RWPE2 (cell line): ENCODE measurements around the gene COX19.

Source experiments
- ATAC-seq: fragments of 200-7000 bp; cut with Tn5 transposase; 3 replicates; pipeline ENCODE4 v1.9.1; 2021; ENCODE audit warnings: low read depth
- DNase-seq: peaks from one replicate; pipeline ENCODE4 v3.0.0-alpha.2; 2020; ENCODE audit warnings: low spot score
- H3K27ac ChIP-seq: fragments of 450-650 bp; 2 replicates; pipeline ENCODE4 v1.5.1; 2017; ENCODE audit warnings: mild to moderate bottlenecking; ENCODE audit not compliant: poor library complexity, severe bottlenecking
- H3K27me3 ChIP-seq: fragments of 250-450 bp; sonication (Bioruptor Pico); 2 replicates; pipeline ENCODE4 v1.5.1; 2021; ENCODE audit warnings: mild to moderate bottlenecking, moderate library complexity; ENCODE audit not compliant: insufficient read depth, poor library complexity, severe bottlenecking
- H3K36me3 ChIP-seq: fragments of 250-450 bp; sonication (Bioruptor Pico); 2 replicates; pipeline ENCODE4 v1.5.1; 2020; ENCODE audit warnings: low read depth, mild to moderate bottlenecking, moderate library complexity
- H3K4me1 ChIP-seq: fragments of 250-450 bp; sonication (Bioruptor Pico); 2 replicates; pipeline ENCODE4 v1.5.1; 2021; ENCODE audit warnings: mild to moderate bottlenecking, moderate library complexity; ENCODE audit not compliant: insufficient read depth, poor library complexity, severe bottlenecking
- H3K4me3 ChIP-seq: fragments of 250-450 bp; sonication (Bioruptor Pico); 2 replicates; pipeline ENCODE4 v1.5.1; 2021; ENCODE audit warnings: mild to moderate bottlenecking, moderate library complexity; ENCODE audit not compliant: severe bottlenecking
- H3K9me3 ChIP-seq: fragments of 250-450 bp; sonication (Bioruptor Pico); 2 replicates; pipeline ENCODE4 v1.5.1; 2021; ENCODE audit warnings: mild to moderate bottlenecking, moderate library complexity; ENCODE audit not compliant: severe bottlenecking
- CTCF ChIP-seq: fragments of 450-650 bp; IDR thresholded peaks from one replicate; pipeline ENCODE4 v1.5.1; 2017; ENCODE audit warnings: mild to moderate bottlenecking, moderate library complexity; ENCODE audit not compliant: poor library complexity, severe bottlenecking

COX19 gene

DNA sequence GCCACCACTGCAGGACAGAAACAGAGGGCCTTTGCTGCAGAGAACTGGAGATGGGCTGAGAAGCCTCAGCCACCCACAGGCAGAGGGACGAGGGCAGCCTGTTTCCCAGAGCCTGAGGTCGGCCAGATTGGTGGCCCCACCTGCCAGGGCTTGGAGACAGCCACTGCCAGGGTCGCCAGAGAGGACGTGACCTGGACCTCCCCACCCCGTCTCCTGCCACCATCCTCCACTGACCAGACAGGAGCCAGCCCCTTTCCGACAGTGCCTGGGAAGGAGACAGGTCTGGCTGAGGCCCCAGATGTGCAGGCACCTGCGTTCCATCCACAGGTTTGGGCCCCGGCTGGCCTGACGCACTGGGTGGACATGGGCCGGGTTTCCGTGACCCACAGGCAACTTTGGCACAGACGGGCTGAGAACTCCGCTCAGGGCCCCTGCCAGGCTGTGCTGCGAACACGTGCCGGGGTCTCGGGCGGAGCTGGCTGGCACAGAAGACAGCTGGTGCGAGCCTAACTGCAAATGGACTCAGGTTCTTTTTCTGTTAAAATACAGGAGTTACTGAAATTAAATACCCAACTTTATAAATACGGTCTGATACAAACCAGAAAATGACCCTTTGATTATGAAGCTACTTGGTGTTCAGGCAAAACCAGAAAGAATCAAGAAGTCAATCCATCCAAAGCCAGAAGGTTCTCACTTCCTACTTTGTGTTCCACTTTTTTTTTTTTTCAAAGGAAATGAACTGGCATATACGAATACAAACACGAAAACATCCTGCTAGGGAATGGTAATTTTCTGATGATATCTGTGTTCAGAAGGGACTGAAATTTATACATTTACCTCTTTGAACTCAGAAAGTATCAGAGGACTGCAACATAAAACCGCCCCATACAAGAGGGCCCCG is 6.9 kb downstream of the COX19 start:
- H3K4me1 ChIP-seq = no peaks in the 10 kb centered on the region
- DNase-seq (no peak), ATAC-seq (no peak)
- peaks cover 2% of the 10 kb centered on the region for H3K27me3 ChIP-seq
- no peak overlapping the region for H3K4me3 ChIP-seq
- no peak overlapping the region for H3K27ac ChIP-seq
- TF ChIP-seq CTCF = no peak
- peaks cover 41% of the 10 kb centered on the region for H3K36me3 ChIP-seq
- no peaks in the 10 kb centered on the region for H3K9me3 ChIP-seq

DNA sequence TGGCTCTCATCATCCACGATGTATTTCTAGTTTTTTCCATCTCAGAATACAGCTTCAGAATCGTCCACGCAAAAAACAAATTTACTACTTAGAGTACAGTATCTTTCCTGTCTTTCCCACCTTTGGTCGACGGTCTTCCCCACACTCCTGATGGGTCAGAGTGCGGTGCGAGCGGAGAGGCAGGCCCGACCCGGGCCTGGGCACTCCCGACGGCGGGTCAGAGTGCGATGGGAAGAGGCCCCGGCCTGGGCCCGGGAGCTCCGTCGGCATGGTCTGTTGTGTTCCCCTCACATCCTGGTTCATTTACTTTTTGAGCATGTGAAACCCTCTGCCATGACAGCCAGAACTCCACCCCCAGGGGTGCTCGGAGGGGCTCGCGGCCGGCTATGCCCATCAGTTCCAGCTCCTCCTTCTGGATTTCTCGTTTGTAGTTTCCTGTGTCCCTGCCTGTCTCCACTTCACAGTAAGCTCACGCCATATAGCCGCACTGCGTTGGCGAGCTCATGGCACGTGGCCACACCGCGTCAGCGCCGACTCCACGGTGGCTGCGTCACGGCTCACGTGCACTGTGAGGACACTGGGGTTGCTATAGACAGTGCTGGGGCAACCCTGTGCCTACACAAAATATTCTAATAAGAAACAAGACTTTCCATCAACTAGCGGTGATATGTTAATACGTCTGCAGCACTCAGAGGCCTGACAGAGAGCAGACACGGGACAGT is 7.8 kb downstream of the COX19 start:
- Histone ChIP-seq H3K9me3 (no peaks in the 10 kb centered on the region), H3K4me3 (no peak overlapping the region), H3K27me3 (peaks cover 6% of the 10 kb centered on the region), H3K4me1 (no peaks in the 10 kb centered on the region), H3K27ac (no peak overlapping the region), H3K36me3 (peaks cover 31% of the 10 kb centered on the region)
- ATAC-seq = no peak
- no peak for TF ChIP-seq CTCF
- DNase-seq = no peak

GRCh38 chr7:966291-967069 is 8.9 kb downstream of the COX19 start:
- H3K4me3 ChIP-seq = no peak overlapping the region
- no peaks in the 10 kb centered on the region for H3K9me3 ChIP-seq
- no peak for DNase-seq
- peaks cover 6% of the 10 kb centered on the region for H3K27me3 ChIP-seq
- no peak for TF ChIP-seq CTCF
- H3K36me3 ChIP-seq = peaks cover 21% of the 10 kb centered on the region
- no peaks in the 10 kb centered on the region for H3K4me1 ChIP-seq
- no peak overlapping the region for H3K27ac ChIP-seq
- ATAC-seq = no peak

DNA sequence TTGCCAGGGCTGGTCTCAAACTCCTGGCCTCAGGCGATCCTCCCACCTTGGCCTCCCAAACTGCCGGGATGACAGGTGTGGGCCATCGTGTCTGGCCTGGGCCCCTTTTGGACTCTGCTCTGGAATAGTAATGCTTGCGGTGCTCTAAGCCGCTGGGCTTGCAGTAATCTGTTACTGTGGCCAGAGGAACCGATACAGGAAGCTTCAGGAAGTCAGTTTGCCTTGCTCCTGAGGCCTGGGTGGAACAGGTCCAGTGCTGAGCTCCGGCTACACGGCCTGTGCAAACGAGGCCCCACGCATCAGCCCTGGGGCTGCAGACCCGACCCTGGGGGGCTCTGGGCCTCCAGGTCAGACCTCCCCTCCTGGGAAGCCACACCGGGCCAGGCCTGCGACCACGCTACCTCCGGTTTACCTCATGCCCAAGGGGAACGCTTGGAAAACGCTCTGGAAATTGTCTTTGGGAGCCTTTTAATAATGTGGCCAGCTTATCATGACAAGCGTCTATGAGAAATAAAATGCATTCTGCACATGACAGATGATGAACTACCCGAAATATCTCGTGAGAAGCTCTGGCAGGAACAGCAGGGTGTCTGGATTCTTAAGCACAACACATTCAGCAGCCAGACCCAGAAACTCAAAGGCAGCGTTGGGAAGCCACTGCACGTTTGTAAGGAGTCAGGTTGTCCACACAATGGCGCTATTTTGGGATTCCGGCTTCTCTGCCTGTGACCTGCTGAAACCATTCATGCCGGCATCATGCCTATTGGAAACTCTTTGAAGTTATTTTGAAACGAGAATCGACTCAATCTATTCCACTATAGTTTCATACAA is 10.7 kb downstream of the COX19 start:
- Histone ChIP-seq H3K4me3 (no peak overlapping the region), H3K27ac (no peak overlapping the region)
- peak; percentile 47 for DNase-seq

More for the DNA sequence above, 10.7 kb downstream of the COX19 start:
- TF ChIP-seq CTCF = no peak
- no peaks in the 10 kb centered on the region for H3K4me1 ChIP-seq
- peaks cover 6% of the 10 kb centered on the region; the same call in 1 of the 2 replicates for H3K36me3 ChIP-seq
- peaks cover 6% of the 10 kb centered on the region for H3K27me3 ChIP-seq
- ATAC-seq = no peak
- no peaks in the 10 kb centered on the region for H3K9me3 ChIP-seq
